GM19025 (cell line): ENCODE data around the gene ATP10A.

Experiments
- ATAC-seq: cut with Tn5 transposase; IDR thresholded peaks from one replicate; pipeline ENCODE4 v1.9.1; 2021; ENCODE audit warnings: mild to moderate bottlenecking, low read depth, moderate library complexity; ENCODE audit not compliant: unreplicated experiment

The ATP10A gene

GRCh38 chr15:25863111-25863967 is at the start of gene ATP10A:
Gene ATP10A (minus strand): TSS chr15:25863327. CDS start chr15:25863096, 231 bp downstream.
- no peak for ATAC-seq

DNA sequence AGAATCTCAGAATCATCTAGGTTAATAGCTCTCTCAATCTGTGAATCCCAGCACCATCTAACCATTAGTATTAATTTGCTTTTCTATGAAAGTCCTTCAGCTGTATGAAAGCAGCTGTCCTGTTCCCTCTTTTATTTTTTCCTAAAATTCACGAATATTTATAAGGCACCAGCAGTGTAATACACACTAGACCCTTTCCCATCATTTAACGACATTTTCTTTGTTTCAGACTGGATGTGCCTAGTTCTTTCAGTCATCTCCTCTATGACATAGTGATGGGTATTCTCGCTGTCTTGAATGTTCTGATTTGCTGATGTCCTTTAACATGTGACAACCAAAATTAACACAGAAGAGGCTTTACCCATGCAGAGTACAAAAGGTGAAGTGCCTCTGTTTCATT is 48.9 kb upstream of the ATP10A start:
- ATAC-seq, result no peak

DNA sequence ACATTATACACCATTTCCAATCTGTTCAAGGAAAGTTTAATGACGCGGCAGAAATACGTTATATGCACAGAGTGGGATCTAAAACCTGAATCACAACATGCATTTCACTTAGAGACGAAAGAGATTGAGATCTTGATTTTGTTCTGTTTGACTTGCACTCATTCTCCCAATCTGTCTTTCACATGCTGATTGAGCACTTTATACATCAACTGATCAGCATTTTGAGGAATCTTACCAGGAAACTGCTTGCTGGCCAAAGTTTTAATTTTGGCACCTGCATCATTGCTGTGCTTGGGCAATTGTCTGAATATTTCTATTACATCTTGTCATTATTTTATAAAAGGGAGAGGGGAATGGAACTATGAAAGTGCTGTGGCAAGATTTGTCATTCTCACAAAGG is 47.7 kb upstream of the ATP10A start:
- ATAC-seq, result no peak

DNA sequence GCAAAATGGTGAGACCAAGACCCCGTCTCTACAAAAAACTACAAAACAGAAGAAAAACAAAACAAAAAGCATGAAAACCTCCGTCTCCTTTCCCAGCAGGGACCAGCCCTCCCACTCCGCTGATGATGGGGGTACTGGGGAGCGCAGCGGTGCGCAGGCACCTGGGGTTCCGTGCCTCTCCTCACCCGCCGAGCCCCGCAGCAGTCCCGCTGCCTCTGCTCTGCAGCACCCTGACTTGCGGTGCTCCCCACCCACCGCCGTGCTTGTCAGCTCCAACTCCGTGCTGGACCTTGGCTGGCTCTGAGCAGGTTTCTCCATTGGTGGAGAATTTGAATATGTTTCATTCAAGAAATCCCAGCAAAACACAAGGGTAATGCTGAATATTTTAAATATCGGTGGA is 46.7 kb upstream of the ATP10A start:
- ATAC-seq, result no peak

DNA sequence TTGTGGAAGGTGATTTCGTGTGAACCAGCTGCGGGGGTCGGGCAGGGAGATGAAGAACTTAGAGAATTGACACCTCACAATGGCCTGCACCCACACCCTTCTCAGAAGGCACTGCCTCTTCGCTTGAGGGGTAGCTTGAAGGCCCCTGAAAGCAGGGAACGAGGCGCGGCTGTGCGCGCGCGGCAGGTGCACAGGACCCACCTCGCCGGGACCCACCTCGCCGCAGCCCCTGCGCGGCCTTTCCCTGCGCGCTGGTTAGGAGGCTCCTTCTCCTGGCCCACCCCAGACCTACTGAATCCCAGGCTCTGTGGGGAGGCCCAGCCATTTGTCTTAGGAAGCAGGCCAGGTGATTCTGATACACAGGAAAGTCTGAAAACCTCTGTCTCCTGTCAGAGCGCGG is 46.2 kb upstream of the ATP10A start:
- ATAC-seq, result no peak

- ATAC-seq, result no peak
These were observed 42.0 kb upstream of the ATP10A start for GRCh38 chr15:25905140-25905539.

DNA sequence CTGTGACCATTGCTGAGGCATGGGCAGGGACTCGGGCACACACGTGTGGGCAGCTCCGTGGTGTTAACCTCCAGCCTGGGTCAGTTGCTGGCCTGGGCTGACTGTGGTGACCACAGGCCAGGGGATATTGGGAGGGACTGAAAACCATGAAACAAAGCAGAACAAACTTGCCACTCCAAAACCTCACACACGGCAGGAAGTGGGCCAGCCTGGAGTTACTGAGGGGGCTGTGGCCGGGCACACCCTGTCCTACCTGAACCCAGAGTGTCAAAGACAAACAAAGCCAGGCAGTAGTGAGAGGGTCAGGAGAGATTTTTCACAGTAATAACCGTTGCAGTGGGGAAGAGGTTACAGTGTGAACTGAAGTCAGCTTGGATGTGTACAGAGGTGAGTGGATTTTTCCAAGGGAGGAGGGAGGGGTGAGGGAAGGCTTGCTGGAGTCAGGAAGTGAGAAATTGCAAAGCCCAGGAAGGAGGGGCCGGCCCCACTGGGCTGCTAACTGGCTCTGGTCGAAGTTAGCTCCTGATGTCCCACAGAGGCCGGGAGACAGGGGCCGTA is 40.0 kb upstream of the ATP10A start:
- ATAC-seq, result no peak

DNA sequence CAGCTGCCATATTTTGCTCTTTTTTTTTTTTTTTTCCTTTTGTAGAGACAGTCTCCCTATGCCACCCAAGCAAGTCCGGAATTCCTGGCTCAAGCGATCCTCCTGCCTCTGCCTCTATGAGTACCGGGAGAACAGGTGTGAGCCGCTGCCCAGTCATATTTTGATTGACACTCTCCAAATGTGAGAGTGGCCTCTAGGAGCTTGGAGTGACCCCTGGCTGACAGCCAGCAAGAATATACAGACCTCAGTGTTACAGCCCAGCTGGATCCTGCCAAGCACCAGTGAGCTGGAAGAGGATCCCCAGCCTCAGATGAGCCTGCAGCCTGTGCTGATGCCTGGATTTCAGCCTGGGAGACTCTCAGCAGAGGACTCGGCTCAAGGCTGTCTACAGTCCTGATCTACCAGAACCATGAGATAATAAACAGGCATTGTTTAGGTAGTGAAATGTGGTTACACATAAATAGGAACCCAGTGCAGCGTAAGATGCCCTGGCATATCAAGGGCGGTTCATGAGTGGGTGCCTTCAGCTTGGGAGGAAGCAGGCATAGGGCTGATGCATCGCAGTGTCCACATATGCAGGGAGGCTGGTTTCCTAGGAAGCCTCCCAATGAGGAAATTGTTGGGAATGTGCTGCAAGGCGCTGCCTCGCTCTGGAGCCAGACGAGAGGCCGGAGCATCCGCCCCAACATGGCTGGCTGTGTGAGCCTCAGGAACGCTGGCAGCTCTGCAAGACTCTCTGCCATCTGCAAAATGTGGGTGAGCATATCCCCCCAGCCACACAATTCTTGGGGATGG is 38.9 kb upstream of the ATP10A start:
- no peak for ATAC-seq

DNA sequence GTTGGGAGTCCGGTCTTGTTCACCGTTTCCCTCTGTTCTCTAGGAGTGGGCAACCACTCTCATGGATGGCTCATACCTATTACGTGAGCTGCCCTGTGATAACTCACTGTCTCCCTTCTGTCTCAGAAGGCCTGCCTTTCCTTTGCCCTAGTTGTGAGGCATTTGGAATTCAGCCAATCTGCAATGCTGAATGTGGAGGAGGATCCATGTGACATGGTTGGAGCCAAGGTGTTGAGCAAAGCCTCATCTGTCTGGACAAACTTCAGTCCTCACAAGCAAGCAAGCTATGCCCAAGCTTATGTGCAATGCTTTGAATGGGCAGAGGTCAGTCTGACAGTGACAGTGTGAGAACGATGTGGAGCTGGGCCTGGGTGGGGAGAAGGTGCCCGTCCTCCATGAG is 37.8 kb upstream of the ATP10A start:
- ATAC-seq, result no peak

DNA sequence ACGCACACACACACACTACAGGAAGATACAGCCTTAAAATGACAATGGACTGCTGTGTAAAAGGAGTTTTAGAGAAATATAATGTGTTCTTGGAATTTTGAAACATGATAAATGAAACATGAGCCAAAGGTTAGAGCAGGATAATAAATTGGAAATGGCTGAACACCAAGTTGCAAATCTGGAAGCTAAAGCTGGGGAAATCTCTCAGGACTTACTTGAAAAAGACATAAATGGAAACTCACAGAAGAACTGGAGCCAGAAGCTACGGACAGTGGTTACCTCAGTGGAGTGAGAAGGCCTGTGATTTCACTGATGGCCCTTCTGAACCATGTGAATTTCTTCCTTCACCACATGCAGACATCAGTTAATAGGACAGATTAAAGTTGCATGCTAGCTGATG is 37.3 kb upstream of the ATP10A start:
- no peak for ATAC-seq

- no peak for ATAC-seq
These were observed 36.7 kb upstream of the ATP10A start for GRCh38 chr15:25899870-25900269.

DNA sequence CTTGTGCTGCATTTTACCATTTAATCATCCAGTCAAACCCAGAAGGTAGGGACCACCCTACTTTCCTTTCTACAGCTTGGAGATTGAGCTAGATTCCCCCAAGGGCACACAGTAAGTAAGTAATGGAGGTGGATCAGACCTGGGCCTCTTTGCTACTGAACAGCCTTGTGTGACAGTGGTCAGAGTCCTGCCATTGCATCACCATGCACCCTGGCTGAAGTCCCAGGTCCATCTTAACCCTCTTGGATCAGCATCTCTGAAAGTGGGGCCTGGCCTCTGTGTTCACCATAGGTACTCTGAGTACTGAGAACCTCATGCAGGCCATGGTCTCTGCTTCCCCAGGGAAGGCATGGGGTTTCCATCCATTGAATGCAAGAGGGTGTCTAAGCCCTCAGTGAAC is 34.5 kb upstream of the ATP10A start:
- no peak for ATAC-seq

GRCh38 chr15:25894371-25894902 is 31.3 kb upstream of the ATP10A start:
- no peak for ATAC-seq

DNA sequence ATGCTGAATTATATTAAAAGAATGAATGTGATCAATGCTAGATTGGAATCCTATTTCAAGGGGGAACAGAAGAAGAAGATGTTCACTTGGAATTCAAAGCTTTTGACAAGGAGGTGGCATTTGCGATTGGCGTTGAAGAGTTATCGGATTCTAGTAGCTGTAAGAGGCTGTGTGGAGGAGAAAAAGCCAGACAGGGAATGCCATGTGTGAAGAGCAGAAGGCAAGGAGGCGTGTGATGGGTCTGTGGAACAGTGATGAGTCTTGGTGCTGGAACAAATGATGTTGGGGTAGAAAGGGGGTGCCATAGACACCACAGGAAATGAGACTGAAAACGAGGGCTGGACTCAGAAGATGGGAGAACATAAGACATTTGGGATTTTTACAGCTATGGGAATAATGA is 30.5 kb upstream of the ATP10A start:
- no peak for ATAC-seq

DNA sequence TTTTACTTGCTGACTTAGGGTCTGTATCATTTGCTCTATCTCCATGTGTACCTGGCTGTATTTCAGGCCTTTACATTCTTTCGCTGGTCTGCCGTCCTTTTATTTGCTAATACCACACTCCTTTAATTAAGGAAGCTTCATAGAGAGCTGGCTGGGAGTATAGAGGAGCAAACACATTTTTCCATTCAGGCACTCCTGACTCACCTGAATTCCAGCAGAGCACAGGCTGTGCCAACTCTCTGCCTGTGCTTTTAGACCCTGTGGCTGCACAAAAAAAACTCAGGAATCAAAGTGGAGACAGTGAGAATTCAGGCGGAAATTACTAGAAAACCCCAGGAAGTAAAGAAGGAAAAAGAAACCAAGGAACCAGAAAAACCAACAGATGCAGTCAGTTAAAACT is 29.0 kb upstream of the ATP10A start:
- no peak for ATAC-seq

GRCh38 chr15:25891081-25891480 is 28.0 kb upstream of the ATP10A start:
- ATAC-seq, result no peak

GRCh38 chr15:25890529-25890928 is 27.4 kb upstream of the ATP10A start:
- ATAC-seq, result no peak

DNA sequence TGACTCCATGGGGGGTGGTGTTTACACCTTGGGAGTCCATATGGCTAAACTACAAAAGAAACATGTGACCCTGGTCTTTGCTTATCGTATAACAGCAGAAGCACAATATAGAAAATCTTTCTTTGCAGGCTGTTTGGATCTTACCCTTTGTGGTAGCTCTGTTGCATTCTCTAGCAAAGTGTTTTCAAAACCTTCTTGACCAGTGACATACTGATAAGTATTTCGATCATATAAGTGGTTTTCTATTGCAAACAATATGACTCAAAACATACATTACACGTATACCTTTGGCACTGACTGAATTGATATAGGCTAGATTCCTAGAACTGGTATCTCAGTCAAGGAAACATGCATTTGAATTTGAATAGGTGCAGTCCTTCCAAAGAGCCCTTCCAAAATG is 24.7 kb upstream of the ATP10A start:
- ATAC-seq, result no peak

DNA sequence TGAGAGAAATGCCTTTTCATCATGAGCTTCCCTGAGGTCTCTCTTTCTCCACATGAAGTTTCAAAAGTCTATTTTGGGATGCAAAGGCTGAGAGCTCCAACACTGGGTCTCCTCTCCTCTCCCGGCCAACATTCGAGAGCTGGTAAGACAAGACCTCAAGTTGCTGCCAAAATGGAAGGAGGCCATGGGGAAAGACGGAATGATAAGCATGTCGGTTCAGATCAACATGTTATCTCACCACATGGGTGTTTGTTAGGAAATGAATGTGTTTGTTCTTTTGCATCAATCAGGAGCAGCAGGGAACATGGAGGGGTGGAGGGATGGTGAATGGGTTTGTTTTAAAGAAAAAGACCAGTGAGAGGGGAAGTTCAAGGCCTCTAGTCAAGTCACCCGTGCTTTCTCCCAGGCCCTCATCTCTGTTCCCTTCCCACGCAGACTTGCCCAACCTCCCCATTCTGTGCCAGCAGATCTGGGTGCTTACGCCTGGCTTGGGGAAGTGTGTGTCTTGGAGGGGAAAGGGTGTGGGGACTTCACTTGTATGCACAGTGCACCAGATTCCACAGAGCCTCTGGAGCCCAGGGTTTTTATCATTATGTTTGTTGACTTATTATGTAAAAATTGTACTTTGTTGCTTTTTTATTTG is 23.5 kb upstream of the ATP10A start:
- ATAC-seq, result no peak

DNA sequence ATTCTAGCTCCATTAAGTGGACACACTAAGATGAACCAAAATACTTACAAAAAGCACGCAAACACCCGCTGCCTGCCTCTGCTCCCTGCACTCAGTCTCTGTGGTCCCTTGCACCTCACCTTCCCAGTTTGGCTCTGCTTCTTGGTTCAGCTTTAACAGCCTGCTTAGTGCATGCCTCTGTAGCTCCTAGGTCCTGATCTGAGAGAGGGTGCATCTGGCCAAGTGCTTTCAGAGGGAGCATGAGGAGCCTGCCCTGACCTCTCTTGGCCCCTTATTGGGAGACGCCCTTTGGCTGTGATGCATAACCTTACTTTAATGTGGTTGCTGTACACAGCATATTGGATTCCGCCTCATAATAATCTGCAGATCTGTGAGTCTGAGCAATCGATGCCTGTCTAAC is 21.2 kb upstream of the ATP10A start:
- ATAC-seq, result no peak
